Stimulated activated CD8-positive, alpha-beta memory T cell treated with anti-CD3 and anti-CD28 coated beads, Interleukin-4, amount 100 ng/mL, for 24 hours (primary cell): ENCODE data around the gene KSR1.
"Not testable (repeated sequence)": the region's sequence is repeated elsewhere in the genome, so short reads cannot be mapped to it uniquely, and the experiment has no call there.

Experiments used
- DNase-seq: peaks from one replicate; pipeline ENCODE4 v3.0.0-alpha.2; 2020; ENCODE audit warnings: low read depth

KSR1 gene

DNA sequence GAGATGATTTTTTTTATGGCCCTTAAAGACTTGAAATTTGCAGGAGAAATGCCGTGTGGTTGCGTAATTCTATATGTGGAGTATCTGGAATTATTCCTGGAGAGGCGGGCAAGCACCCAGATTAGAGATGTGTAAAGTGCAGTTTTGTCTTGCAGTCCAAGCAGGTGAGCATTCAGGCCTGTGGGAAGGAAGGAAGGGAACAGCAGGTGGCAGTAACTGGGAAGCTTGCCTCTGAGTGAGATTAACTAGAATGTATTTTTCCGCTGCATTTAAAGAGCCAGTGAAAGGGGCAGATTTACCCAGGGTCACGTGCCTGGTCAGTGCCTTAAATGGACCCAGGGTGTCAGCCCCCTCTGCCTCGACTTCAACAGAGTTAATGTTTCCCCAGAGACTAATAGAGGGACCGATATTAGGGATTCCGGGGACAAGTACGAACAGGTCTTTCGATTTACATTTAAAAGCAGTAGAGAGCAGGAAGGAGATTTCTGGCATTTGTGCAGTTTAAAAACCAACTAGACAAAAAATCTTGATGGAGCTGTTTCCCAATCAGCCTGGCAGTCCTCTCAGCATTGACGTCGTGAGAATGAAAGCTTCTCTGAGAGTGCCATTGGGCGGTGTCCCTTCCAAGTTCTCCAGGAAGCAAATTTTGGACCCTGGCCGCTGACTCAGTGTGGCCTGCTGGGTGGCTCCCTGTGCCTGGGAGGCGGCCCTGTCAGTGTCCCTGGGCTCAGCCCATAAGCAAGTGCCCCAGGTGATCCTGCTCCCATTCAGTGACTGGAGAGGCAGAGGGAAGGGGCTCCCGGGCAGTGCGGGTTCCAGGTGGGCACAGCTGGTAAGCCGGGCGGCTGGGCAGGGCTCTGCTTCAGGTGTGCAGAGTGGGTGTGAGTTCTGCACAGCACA, 38.2 kb downstream of the KSR1 start:
- DNase-seq = no peak

DNA sequence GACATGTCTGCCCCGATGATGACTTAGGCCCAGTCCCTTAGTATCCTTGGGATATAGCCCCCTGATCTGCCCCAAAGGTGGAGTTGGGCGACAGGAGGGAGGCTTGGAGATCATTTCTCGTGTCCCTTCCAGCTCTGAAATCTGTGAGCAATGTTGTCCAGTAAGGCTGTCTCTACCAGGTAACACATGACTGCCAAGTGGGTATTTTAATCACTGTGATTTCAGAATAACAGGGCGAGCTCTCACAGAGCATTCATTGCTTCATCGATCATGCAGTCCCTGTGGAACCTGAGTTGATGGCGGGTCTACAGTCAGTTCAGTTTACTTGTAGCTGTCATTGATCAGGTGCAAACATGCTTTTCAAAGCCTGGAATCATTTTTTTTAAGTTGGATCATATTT, 39.2 kb downstream of the KSR1 start:
- no peak for DNase-seq

- DNase-seq = no peak
Measured at GRCh38 chr17:27496005-27496404, 39.8 kb downstream of the KSR1 start.

- DNase-seq = no peak
Measured at GRCh38 chr17:27496437-27496943, 40.2 kb downstream of the KSR1 start.

DNA sequence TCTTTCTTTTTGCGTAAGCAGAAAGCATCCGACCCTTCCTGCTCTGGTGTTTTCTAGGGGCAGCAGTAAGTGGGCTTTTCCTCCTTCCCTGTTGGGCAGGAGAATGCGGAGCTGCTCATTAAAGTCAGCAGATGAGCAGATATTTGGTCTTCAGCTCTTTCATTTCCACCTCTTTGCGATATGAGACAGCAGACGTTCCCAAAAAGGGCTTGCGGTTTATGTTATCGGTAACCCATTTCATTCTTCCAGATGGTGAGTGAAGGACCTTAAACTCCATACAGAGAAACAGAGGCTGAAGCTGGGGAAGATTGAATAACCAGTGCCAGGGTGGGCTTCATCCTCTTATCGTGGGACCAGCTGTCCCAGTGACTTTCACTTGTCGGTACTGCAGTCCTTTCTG, 40.7 kb downstream of the KSR1 start:
- DNase-seq = no peak

GRCh38 chr17:27497696-27498095, 41.4 kb downstream of the KSR1 start:
- no peak for DNase-seq

DNA sequence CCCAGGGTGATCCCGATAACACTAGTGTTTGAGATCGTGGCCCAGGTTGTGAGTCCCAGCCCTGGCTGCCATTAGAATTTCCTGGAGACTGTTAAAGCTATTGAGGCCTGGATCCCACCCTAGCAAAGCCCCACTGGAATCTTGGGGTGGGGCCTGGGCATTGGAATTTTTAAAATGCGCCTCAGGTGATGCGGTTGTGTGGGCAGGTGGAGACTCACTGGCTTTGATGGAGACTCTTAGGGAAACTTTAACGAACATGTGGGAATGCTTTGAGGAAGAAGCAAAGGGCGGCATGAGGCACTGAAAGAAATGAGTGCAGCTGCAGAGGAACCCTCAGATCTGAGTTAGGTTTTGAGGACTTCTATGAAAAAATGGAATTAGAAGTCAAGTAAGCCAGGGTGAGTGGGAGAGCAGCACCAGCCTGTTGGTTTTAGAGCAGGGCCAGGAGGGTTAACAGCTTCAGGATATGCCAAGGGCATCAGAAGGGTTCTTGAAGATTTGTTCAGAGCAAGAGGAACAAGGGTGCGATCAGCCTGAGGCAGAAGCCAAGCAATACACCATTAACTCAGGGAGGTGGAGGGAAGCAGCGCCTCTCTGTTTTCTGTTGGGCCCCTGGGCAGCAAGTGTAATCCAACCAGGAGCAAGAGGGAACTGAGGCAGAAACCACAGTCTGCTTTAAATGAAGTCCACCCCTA, 42.5 kb downstream of the KSR1 start:
- no peak for DNase-seq

DNA sequence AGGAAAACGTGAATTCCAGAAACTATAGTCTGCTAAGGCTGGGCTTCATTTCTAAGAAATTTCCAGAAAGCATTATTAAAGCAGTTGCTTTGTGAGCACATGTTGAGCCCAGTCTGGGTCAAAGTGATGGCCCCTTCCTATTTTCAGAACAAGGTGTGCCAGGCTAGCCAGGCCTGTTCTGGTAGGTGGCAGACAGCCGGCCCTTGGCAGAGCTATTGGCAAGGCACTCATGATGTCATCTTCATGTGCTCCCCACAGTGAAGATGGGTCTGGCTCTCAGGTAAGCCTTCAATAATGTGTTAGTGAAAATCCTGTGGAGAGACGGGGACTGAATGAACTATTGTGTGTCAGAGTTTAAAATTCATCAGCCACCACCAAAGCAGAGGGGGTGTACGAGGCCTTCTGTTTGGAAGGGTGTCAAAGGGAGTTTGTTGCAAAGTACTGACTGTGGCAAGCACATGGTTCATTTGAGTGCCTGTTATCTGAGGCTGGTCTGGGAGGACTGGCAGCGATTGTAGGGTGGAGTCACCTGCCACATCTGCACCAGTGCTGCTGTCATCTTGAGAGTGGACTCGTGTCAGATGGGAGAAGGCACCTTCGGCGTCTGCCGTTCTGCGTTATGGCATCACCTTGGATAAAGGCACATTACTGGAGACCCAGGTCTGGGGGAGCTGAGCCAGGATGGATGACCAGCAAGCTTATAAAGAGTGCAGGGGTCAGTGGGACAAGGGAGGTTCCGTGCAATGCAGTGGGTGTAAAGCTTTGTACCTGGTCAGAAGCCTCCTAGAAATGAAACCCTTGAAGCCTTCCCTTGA, 43.4 kb downstream of the KSR1 start:
- no peak for DNase-seq

GRCh38 chr17:27501338-27501737, 45.1 kb downstream of the KSR1 start:
- DNase-seq = not testable (repeated sequence)

DNA sequence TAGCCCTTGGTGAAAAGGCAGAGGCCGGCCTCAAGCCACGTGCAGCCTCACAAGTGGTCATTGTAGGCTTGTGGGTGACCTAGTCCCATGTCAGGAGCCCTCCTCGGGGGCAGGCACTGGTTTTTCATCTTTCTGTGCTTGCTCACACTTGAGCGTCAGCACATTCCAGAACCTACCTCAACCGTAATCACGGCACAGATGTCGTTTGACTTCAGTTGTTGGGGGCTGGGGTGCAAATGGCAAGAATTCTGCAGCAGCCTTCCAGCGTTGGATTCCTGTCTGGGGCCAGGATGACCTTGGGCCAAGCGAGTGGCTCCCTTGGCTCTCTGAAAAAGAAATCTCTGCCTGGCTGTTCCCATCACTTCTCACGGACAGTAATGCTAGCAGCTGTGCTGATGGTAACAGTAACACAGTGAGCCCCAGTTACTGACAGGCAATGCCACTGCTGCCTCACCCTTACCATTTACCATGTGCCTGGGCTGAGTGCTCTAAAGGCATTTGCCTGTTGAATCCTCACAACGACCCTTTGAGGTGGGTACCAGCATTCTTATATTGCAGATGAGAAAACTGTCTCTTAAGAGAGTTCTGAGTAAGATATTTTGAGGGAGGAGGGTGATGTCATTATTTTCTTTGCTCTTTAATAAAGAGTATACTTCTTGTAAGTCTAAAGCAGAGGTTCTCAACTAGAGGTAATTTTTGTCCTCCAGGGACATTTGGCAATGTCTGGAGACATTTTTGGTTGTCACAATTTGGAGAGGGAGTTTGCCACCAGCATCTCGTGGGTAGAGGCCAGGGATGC, 46.5 kb downstream of the KSR1 start:
- DNase-seq = no peak

DNA sequence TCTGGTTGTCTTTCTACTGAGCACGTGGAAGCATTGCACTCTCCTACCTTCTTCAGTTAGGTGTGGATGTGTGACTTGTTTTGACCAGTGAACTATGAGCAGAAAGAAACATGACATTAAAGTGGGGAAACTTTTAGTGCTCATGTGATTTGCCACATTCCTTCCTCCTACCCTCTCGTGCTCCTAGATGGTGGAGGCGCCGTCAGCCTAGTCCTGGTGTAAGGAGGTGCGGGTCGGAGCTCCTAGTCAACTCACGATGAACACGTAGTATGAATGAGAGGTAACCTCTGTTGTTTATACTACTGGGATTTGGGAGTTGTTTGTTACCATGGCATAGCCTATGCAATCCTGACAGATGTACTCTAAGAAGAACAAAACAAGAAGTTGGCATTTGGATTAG, 47.4 kb downstream of the KSR1 start:
- DNase-seq = no peak

- DNase-seq = no peak
Measured at GRCh38 chr17:27504188-27504995, 48.1 kb downstream of the KSR1 start.

DNA sequence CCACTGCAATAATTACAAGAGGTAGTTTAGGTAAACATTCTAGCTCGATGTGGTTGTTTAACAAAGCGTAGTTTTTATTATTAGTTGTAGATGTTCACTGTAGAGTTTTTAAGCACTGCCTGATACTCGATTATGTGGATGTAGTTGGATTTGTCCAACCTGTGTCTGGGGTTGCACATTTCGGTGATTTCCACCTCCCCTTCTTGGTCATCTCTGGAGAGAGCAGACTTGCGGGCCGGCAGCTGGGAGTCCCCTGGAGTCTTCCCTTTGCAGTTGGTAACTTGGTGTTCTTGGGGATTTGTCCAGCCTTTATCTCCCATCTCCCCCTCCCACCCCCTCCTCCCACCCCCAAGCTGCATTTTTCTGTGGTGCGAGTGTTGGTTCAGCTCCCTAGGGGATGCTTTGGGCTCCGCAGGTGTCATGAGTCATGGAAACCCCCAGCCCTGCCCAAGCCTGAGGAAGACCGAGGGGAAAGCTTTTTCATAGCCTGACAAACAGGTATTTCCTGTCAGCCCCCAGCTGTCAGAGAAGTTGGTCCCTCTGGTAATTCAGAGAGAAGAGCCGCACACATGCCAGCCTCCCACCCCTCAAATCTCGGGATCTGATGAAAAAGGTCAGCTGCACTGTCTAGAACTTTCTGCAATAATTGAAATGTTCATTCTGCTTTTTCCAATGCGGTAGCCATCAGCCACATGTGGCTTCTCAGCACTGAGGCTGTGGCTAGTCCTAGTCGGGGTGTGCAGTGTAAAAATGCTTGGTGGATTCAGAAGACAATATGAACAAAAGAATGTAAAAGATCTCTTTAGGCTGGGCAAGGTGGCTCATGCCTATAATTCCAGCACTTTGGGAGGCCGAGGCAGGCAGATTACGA, 50.3 kb downstream of the KSR1 start:
- DNase-seq = no peak

DNA sequence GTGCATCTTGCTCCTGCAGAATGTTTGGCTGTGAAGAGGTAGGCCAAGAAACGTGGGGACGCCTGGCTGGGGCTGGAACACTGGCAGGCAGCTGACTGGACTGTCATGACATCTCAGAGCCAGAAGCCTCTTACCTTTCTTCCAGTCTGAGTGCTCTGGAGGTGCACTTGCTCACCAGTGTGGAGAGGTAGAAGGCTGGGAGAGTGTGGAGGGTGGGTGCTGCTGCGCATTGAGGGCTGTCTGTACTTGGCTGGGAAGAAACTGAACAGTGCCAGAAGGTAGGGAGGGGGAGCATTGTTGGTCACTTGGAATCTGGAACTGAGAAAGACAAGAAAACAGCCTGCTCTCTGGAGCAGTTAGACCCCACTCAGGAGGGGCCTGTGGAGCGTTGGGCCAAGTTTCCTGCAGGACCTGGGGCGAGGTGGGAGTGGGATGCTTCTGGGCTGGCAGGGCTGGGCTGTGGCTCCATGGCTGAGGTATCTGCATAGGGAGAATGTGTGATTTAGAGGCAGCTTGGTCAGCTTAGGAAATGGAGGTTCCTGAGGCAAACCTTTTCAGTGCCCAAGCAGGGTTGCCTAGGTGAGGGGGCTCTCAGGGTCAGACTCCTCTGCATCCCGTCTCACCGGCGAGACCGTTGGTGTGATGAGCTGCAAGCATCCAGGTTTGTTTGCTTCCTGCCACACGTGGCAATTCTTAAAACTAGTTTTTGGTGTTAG, 55.1 kb downstream of the KSR1 start:
- no peak for DNase-seq

DNA sequence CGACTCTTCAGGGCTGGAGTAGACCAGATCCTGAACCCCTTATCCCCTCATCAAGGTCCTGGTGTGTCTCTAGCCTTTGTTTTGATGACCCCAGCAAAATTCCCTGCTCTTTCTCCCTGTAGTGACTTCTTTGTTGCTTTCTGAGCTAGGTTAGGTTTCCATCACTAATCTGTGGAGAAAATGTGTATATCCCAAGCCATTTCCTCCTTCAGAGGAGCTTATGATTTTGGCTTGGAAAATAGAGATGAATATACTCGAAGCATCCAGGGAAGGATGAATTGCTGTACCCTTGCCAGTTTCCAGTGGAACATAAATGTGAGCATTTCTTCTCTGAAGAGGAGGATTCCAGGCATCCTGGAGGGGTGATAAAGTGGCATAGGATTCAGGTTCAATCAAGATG, 55.8 kb downstream of the KSR1 start:
- DNase-seq = no peak

DNA sequence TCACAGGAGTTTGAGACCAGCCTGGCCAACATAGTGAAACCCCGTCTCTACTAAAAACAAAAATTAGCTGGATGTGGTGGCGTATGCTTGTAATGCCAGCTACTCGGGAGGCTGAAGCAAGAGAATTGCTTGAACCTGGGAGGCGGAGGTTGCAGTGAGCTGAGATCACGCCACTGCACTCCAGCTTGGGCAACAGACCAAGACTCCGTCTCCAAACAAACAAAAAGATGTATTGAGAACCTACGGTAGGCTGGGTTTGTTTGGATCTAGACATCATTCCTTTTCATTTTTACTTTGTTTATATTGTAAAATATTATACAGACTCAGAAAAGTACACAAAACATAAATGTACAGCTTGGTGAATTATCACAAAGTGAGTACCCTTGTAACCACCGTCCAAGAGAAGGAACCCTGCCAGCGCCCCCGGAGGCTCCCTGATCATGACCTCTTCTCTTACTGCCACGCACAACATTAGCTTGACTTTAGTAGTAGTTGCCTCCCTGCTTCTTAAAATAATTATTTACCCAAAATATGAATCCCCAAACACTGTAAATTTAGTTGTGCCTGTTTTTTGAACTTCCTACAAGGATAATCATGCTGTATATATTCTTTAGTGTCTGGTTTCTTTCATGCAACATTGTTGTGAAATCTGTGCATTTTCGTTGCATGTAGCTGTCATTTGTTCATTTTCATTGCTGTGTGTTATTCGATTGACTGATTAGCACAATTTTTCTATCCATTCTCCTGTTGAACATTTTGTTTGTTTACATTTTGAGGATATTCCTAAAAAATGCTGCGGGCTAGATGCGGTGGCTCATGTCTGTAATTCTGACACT, 56.5 kb downstream of the KSR1 start:
- DNase-seq = no peak

DNA sequence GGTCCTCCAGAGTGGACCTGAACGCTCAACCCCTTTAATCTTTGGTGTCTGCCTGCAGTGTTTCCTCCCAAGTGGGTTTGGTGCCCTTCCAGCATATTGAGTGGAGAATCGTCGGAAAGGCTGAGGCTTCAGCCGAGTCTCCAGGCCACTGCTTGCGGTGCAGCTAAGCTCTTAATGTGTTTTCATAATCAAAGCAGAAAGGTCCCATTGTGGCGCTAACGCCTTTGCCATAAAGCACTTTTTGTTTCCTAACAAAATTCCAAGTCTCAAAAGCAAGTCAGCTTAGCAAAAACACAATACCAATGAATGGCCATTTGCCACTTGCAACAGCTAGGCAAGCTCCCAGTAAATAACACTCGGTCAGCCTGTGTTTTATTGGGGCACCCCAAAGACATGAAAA, 57.6 kb downstream of the KSR1 start:
- no peak for DNase-seq
